HepG2 (cell line): ENCODE results near the gene FMNL1. TPM values are rescaled to one million over a fixed set of nuclear protein-coding genes. Genes with fewer than 3 reads are reported as not detected.

ENCODE experiments used
- ATAC-seq: fragments of 200-7000 bp; cut with Tn5 transposase; 3 replicates; pipeline ENCODE4 v1.9.1; 2020; ENCODE audit warnings: mild to moderate bottlenecking, moderate library complexity
- BruUV-seq: library from RNA; stranded (reverse); fragments of 400-500 nt; replicated peaks from 2 replicates; lab custom pipeline; 2021; lab: Mats Ljungman, UMichigan
- CTCF ChIA-PET: fragments of 300-600 bp; formaldehyde crosslinking; extraction: SDS; loops from one replicate; lab custom pipeline; 2021; ENCODE audit warnings: low total read pairs, inconsistent platforms, low intra/inter-chr PET ratio; lab: Yijun Ruan, JAX
- POLR2A ChIA-PET: fragments of 350-600 bp; sonication (Branson Sonifier 250); formaldehyde crosslinking; loops from one replicate; lab custom pipeline; 2020; ENCODE audit warnings: antibody characterized with exemption, inconsistent platforms; lab: Yijun Ruan, JAX
- DNase-seq: peaks from one replicate; pipeline ENCODE4 v3.0.0-alpha.2; 2015; ENCODE audit warnings: low spot score
- FAIRE-seq: peaks from 3 replicates; lab custom pipeline; 2011; peaks lifted over from hg19 to GRCh38; lab: Jason Lieb, UNC
- H2AFZ ChIP-seq: one replicate; pipeline ENCODE4 v1.6.1; 2011; ENCODE audit warnings: low read length, inconsistent platforms
- H3K27ac ChIP-seq: fragments of 300-600 bp; 3 replicates; pipeline ENCODE4 v1.8.0; 2011; ENCODE audit warnings: mixed run types, mild to moderate bottlenecking, mixed read lengths, low read length, inconsistent platforms; ENCODE audit not compliant: insufficient read depth; ENCODE audit errors: extremely low read length
- H3K27me3 ChIP-seq, 2 experiments: fragments of 200-600 bp in 1 of 2; 2 replicates in 1 of 2; 3 replicates in 1 of 2; pipeline versions ENCODE4 v1.6.0 to v1.8.0; 2011; ENCODE audit warnings: low read length in 2 of 2, mild to moderate bottlenecking in 2 of 2, moderate library complexity in 2 of 2, inconsistent platforms in 1 of 2; ENCODE audit not compliant: insufficient read depth in 2 of 2, control insufficient read depth in 1 of 2
- H3K36me3 ChIP-seq, 2 experiments: fragments of 200-600 bp in 1 of 2; replicated peaks in 1 of 2; 2 replicates in 1 of 2; 3 replicates in 1 of 2; pipeline versions ENCODE4 v1.5.1 to v1.8.0; 2011; ENCODE audit warnings: low read length in 2 of 2, inconsistent platforms in 1 of 2; ENCODE audit not compliant: insufficient read depth in 2 of 2, control insufficient read depth in 1 of 2
- H3K4me1 ChIP-seq: 2 replicates; pipeline ENCODE4 v1.5.1; 2012; ENCODE audit warnings: low read length, inconsistent platforms; ENCODE audit not compliant: insufficient read depth
- H3K4me2 ChIP-seq: 2 replicates; pipeline ENCODE4 v1.6.0; 2011; ENCODE audit warnings: low read depth, low read length, inconsistent platforms
- H3K4me3 ChIP-seq, 3 experiments: fragments of 200-600 bp in 1 of 3; sonication (generic), shearing (Covaris generic) in 1 of 3; replicated peaks in 1 of 3; 2 replicates each; pipeline ENCODE4 v1.5.1; 2011 to 2016; ENCODE audit warnings: low read length in 3 of 3, inconsistent platforms in 2 of 3, low read depth in 2 of 3, mild to moderate bottlenecking in 2 of 3, control low read depth in 1 of 3, mixed read lengths in 1 of 3; ENCODE audit not compliant: insufficient read depth in 1 of 3
- H3K79me2 ChIP-seq: one replicate; pipeline ENCODE4 v1.6.1; 2011; ENCODE audit warnings: low read length, inconsistent platforms; ENCODE audit not compliant: insufficient read depth
- H3K9ac ChIP-seq: 2 replicates; pipeline ENCODE4 v1.6.0; 2011; ENCODE audit warnings: mild to moderate bottlenecking, low read depth, low read length, inconsistent platforms; ENCODE audit not compliant: insufficient read depth
- H3K9me3 ChIP-seq: 2 replicates; pipeline ENCODE4 v1.5.1; 2012; ENCODE audit warnings: mild to moderate bottlenecking, low read length
- H4K20me1 ChIP-seq: 2 replicates; pipeline ENCODE4 v1.6.0; 2011; ENCODE audit warnings: inconsistent platforms, mild to moderate bottlenecking, low read length, moderate library complexity; ENCODE audit not compliant: insufficient read depth
- ARID2 ChIP-seq: sonication (generic); formaldehyde crosslinking; IDR thresholded peaks from 2 replicates; pipeline ENCODE4 v1.8.1; 2022; ENCODE audit warnings: mild to moderate bottlenecking, missing genetic modification reagents, borderline replicate concordance
- FOXO4 ChIP-seq: sonication (generic); formaldehyde crosslinking; conservative IDR thresholded peaks from 2 replicates; pipeline ENCODE4 v1.8.1; 2023; ENCODE audit warnings: missing genetic modification reagents
- HOXA9 ChIP-seq: sonication (generic); formaldehyde crosslinking; IDR thresholded peaks from 2 replicates; pipeline ENCODE4 v1.8.1; 2022; ENCODE audit warnings: missing genetic modification reagents, mild to moderate bottlenecking, moderate library complexity, borderline replicate concordance
- MAFF ChIP-seq: IDR thresholded peaks from 2 replicates; pipeline ENCODE4 v1.6.1; 2011; ENCODE audit warnings: low read depth, low read length, improper control_type of control experiment
- MATR3 ChIP-seq: sonication (generic); formaldehyde crosslinking; IDR thresholded peaks from 2 replicates; pipeline ENCODE4 v1.4.0; 2020; ENCODE audit warnings: missing genetic modification reagents
- SAFB2 ChIP-seq: sonication (generic); formaldehyde crosslinking; IDR thresholded peaks from 2 replicates; pipeline ENCODE4 v1.5.1; 2020; ENCODE audit warnings: missing genetic modification reagents, low read depth, mild to moderate bottlenecking, borderline replicate concordance
- TARDBP ChIP-seq: sonication (generic); formaldehyde crosslinking; IDR thresholded peaks from 2 replicates; pipeline ENCODE4 v1.8.0; 2022; ENCODE audit warnings: mild to moderate bottlenecking, missing genetic modification reagents
- ZNF230 ChIP-seq: sonication (generic); formaldehyde crosslinking; IDR thresholded peaks from 2 replicates; pipeline ENCODE4 v1.4.0; 2020; ENCODE audit warnings: mild to moderate bottlenecking, missing genetic modification reagents
- ZNF367 ChIP-seq: sonication (generic); formaldehyde crosslinking; IDR thresholded peaks from 2 replicates; pipeline ENCODE4 v1.4.0; 2020; ENCODE audit warnings: missing genetic modification reagents, borderline replicate concordance
- ZNF713 ChIP-seq: sonication (generic); formaldehyde crosslinking; IDR thresholded peaks from 2 replicates; pipeline ENCODE4 v1.4.0; 2020; ENCODE audit warnings: mild to moderate bottlenecking, missing genetic modification reagents
- ZNF773 ChIP-seq: sonication (generic); formaldehyde crosslinking; IDR thresholded peaks from 2 replicates; pipeline ENCODE4 v1.4.0; 2020; ENCODE audit warnings: missing genetic modification reagents, borderline replicate concordance
- WGBS: methylation state at CpG from one replicate; pipeline ENCODE4 v1.1.6; 2017; ENCODE audit warnings: low lambda C conversion rate; 5-methylcytosine and 5-hydroxymethylcytosine counted together
- in situ Hi-C: cut with HindIII; loops from 2 replicates; pipeline ENCODE4 v1.10.0; 2017; ENCODE audit warnings: low pct_unique_long_range_greater_than_20kb; ENCODE audit not compliant: extremely low pct_ligation_motif_present
- intact Hi-C: fragments of 100-400 bp; cut with micrococcal nuclease; formaldehyde crosslinking; loops from one replicate; pipeline ENCODE4 v1.10.0; 2022; ENCODE audit not compliant: unreplicated experiment
- polyA plus RNA-seq, 8 experiments: library from polyadenylated mRNA; depleted of rRNA in 3 of 8; stranded (reverse) in 7 of 8; unstranded in 1 of 8; fragments of >200 nt; fragmentation: Illumina TruSeq in 4 of 8; extraction: Trizol in 4 of 8; gene quantifications; 2 replicates each; pipeline versions ENCODE4 v1.2.1 to v1.2.3, GENCODE V29; 2011 to 2016; ENCODE audit warnings: low read depth in 4 of 8, missing spikeins in 1 of 8, mixed read lengths in 1 of 8; ENCODE audit not compliant: insufficient read depth in 1 of 8
- total RNA-seq, 5 experiments: library from RNA; depleted of rRNA; stranded (reverse); fragments of >200 nt; fragmentation: Illumina TruSeq; extraction: Trizol; gene quantifications; 2 replicates each; pipeline ENCODE4 v1.2.3, GENCODE V29; 2016; ENCODE audit warnings: low read depth in 1 of 5
- TF ChIP-seq, protein P1 (sequence below), 2 experiments: IDR thresholded peaks; 2 replicates each; pipeline ENCODE4 v1.6.1; 2011 to 2012; ENCODE audit warnings: low read length in 2 of 2, borderline replicate concordance in 1 of 2, low read depth in 1 of 2, mild to moderate bottlenecking in 1 of 2, moderate library complexity in 1 of 2

The FMNL1 gene
- total and polyA plus RNA-seq, 2 of the 13 experiments (the other 11 are each of a cell fraction or from before 2014, with no cell fraction given), result 0.53 to 0.70 TPM

GRCh38 chr17:45195424-45195823 is 26.3 kb upstream of the FMNL1 start:
- H3K27ac ChIP-seq, result no peak overlapping the region

GRCh38 chr17:45197108-45197507 is 24.6 kb upstream of the FMNL1 start:
- H3K4me1 ChIP-seq, result peaks cover 69% of the 10 kb centered on the region
- peak overlapping the region in 2 of 3 experiments; percentile 41 to 63; a peak in 2 of 6 replicates for H3K4me3 ChIP-seq
- H3K27me3 ChIP-seq, result no peaks in the 10 kb centered on the region
- H3K9me3 ChIP-seq, result no peaks in the 10 kb centered on the region
- POLR2A ChIA-PET, result interaction anchor here (0.6 to 12.2 kb wide), 14 partner anchors 15 to 811 kb away, joined by 3 to 551 read pairs (median 6); partner anchors contain the start of genes ACBD4, HEXIM1 and HEXIM2
- DNase-seq (no peak), FAIRE-seq (no peak), ATAC-seq (no peak)
- intact Hi-C loops (loop anchor here (1.0 to 2.0 kb wide), 2 partner anchors 36 to 48 kb away; partner anchors contain the start of gene HEXIM2), in situ Hi-C loops (loop anchor here (5.0 kb wide), 1 partner anchor 50 kb away; the partner anchor contains the start of gene HEXIM1)
- 59% methylated on average over 6 of the region's 6 CpGs for WGBS
- BruUV-seq, result no TSS peak
- H3K4me2 ChIP-seq, result peak overlapping the region; percentile 93
- H3K36me3 ChIP-seq, result no peaks in the 10 kb centered on the region
- peak overlapping the region; percentile 28 for H3K27ac ChIP-seq
- CTCF ChIA-PET, result interaction anchor here (1.2 to 8.1 kb wide), 7 partner anchors 14 to 63 kb away, joined by 3 to 303 read pairs (median 9); partner anchors contain the start of genes ACBD4, HEXIM1, HEXIM2 and PLCD3
- peak overlapping the region; percentile 68 for H2AFZ ChIP-seq
- peak overlapping the region; percentile 70 for H3K9ac ChIP-seq
- no peaks in the 10 kb centered on the region for H4K20me1 ChIP-seq
- H3K79me2 ChIP-seq, result no peaks in the 10 kb centered on the region
- TF ChIP-seq TARDBP (CRISPR knock-in tag) (no peak), FOXO4 (CRISPR knock-in tag) (no peak), ZNF773 (CRISPR knock-in tag) (no peak), MATR3 (CRISPR knock-in tag) (no peak), ARID2 (CRISPR knock-in tag) (no peak), SAFB2 (CRISPR knock-in tag) (no peak), ZNF713 (CRISPR knock-in tag) (no peak)
- TF ChIP-seq, protein P1, sequence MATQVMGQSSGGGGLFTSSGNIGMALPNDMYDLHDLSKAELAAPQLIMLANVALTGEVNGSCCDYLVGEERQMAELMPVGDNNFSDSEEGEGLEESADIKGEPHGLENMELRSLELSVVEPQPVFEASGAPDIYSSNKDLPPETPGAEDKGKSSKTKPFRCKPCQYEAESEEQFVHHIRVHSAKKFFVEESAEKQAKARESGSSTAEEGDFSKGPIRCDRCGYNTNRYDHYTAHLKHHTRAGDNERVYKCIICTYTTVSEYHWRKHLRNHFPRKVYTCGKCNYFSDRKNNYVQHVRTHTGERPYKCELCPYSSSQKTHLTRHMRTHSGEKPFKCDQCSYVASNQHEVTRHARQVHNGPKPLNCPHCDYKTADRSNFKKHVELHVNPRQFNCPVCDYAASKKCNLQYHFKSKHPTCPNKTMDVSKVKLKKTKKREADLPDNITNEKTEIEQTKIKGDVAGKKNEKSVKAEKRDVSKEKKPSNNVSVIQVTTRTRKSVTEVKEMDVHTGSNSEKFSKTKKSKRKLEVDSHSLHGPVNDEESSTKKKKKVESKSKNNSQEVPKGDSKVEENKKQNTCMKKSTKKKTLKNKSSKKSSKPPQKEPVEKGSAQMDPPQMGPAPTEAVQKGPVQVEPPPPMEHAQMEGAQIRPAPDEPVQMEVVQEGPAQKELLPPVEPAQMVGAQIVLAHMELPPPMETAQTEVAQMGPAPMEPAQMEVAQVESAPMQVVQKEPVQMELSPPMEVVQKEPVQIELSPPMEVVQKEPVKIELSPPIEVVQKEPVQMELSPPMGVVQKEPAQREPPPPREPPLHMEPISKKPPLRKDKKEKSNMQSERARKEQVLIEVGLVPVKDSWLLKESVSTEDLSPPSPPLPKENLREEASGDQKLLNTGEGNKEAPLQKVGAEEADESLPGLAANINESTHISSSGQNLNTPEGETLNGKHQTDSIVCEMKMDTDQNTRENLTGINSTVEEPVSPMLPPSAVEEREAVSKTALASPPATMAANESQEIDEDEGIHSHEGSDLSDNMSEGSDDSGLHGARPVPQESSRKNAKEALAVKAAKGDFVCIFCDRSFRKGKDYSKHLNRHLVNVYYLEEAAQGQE (IDR thresholded peaks at IDR 0.05; ENCODE audit: borderline replicate concordance in 1 of 2, low read depth in 1 of 2, low read length in 2 of 2), result no peak

More at GRCh38 chr17:45195424-45195823, 26.3 kb upstream of the FMNL1 start:
- no peak for ATAC-seq
- Histone ChIP-seq H3K36me3 (no peaks in the 10 kb centered on the region), H3K9ac (no peak overlapping the region), H3K4me1 (peaks cover 68% of the 10 kb centered on the region), H2AFZ (no peak overlapping the region), H3K9me3 (no peaks in the 10 kb centered on the region), H4K20me1 (no peaks in the 10 kb centered on the region), H3K27me3 (no peaks in the 10 kb centered on the region), H3K4me3 (no peak overlapping the region), H3K79me2 (no peaks in the 10 kb centered on the region), H3K4me2 (no peak overlapping the region)
- no peak for FAIRE-seq
- ChIA-PET CTCF (interaction anchor here (5.0 to 8.1 kb wide), 2 partner anchors 45 to 61 kb away, joined by 130 to 303 read pairs; partner anchors contain the start of genes ACBD4, HEXIM1 and PLCD3), POLR2A (interaction anchor here (3.4 to 12.2 kb wide), 4 partner anchors 23 to 60 kb away, joined by 60 to 551 read pairs (median 66); partner anchors contain the start of genes ACBD4, HEXIM1 and HEXIM2)
- no TSS peak for BruUV-seq
- intact Hi-C loops (no loop called here), in situ Hi-C loops (loop anchor here (5.0 kb wide), 1 partner anchor 48 kb away; the partner anchor contains the start of gene HEXIM1)
- TF ChIP-seq MAFF, result no peak
- TF ChIP-seq ZNF367, result no peak
- TF ChIP-seq ZNF230 (CRISPR knock-in tag), result no peak
- no peak for TF ChIP-seq HOXA9 (CRISPR knock-in tag)
- no peak for DNase-seq
